ENCODE measurements around the gene RGL2. TPM values are rescaled to one million over a fixed set of nuclear protein-coding genes. Genes with fewer than 3 reads are reported as not detected.

The RGL2 gene
- total and polyA plus RNA-seq, 2 of the 13 experiments (the other 11 are each of a cell fraction or from before 2014, with no cell fraction given): 22.9 to 47.4 TPM

GRCh38 chr6:33313105-33313708 is 14.5 kb upstream of the RGL2 start (continued):
- TF ChIP-seq HNRNPL (IDR thresholded peaks at IDR 0.05; ENCODE audit: low read depth, low read length) (no peak), ZC3H13 (CRISPR knock-in tag; IDR thresholded peaks at IDR 0.05) (no peak), SP2 (CRISPR knock-in tag; IDR thresholded peaks at IDR 0.05) (peak; percentile 23; the same call in 1 of the 2 replicates), KDM5A (IDR thresholded peaks at IDR 0.05; ENCODE audit: borderline replicate concordance, low read length) (peak; percentile 69; the same call in 1 of the 2 replicates), BCLAF1 (IDR thresholded peaks at IDR 0.05) (no peak), ZNF775 (CRISPR knock-in tag; IDR thresholded peaks at IDR 0.05; ENCODE audit: borderline replicate concordance) (no peak), HNF1B (CRISPR knock-in tag; IDR thresholded peaks at IDR 0.05) (no peak), ZNF816 (CRISPR knock-in tag; IDR thresholded peaks at IDR 0.05; ENCODE audit: borderline replicate concordance) (0 out of 2 replicates have a peak, but pooled peaks have one; percentile 0), EZH2 (conservative IDR thresholded peaks at IDR 0.05; ENCODE audit: low read depth, low read length) (no peak), ZNF430 (CRISPR knock-in tag; IDR thresholded peaks at IDR 0.05) (no peak), ELF1 (CRISPR knock-in tag; IDR thresholded peaks at IDR 0.05) (no peak), ELF4 (CRISPR knock-in tag; IDR thresholded peaks at IDR 0.05; ENCODE audit: borderline replicate concordance) (no peak), HOXA3 (CRISPR knock-in tag; IDR thresholded peaks at IDR 0.05) (no peak; the same call in 1 of the 2 replicates), AKAP8 (CRISPR knock-in tag; IDR thresholded peaks at IDR 0.05) (no peak), SPEN (CRISPR knock-in tag; IDR thresholded peaks at IDR 0.05; ENCODE audit: low read depth) (no peak), ZNF644 (CRISPR knock-in tag; IDR thresholded peaks at IDR 0.05; ENCODE audit: low read depth) (no peak), CC2D1A (CRISPR knock-in tag; IDR thresholded peaks at IDR 0.05) (no peak), ZNF446 (CRISPR knock-in tag; IDR thresholded peaks at IDR 0.05) (no peak)
- TF ChIP-seq, protein P1, sequence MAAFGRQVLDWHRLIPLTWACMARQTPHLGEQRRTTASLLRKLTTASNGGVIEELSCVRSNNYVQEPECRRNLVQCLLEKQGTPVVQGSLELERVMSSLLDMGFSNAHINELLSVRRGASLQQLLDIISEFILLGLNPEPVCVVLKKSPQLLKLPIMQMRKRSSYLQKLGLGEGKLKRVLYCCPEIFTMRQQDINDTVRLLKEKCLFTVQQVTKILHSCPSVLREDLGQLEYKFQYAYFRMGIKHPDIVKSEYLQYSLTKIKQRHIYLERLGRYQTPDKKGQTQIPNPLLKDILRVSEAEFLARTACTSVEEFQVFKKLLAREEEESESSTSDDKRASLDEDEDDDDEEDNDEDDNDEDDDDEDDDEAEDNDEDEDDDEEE (CRISPR knock-in tag; IDR thresholded peaks at IDR 0.05): no peak
- TF ChIP-seq, protein P2, sequence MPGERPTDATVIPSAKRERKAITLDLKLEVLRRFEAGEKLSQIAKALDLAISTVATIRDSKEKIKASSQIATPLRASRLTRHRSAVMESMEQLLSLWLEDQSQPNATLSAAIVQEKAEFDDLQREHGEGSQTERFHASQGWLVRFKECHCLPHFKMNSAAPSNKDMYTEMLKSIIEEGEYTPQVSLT (CRISPR knock-in tag; IDR thresholded peaks at IDR 0.05; ENCODE audit: borderline replicate concordance, low read depth): no peak
- TF ChIP-seq, protein P3, sequence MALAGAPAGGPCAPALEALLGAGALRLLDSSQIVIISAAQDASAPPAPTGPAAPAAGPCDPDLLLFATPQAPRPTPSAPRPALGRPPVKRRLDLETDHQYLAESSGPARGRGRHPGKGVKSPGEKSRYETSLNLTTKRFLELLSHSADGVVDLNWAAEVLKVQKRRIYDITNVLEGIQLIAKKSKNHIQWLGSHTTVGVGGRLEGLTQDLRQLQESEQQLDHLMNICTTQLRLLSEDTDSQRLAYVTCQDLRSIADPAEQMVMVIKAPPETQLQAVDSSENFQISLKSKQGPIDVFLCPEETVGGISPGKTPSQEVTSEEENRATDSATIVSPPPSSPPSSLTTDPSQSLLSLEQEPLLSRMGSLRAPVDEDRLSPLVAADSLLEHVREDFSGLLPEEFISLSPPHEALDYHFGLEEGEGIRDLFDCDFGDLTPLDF (CRISPR knock-in tag; IDR thresholded peaks at IDR 0.05): no peak

All from HepG2 (cell line).